GM11168 (cell line): Measurements from ENCODE around the gene DICER1.
"Not testable (repeated sequence)": the region's sequence is repeated elsewhere in the genome, so short reads cannot be mapped to it uniquely, and the experiment has no call there.

Experiments used
- in situ Hi-C: fragments of 300-500 bp; cut with MboI; formaldehyde crosslinking; loops from one replicate; pipeline ENCODE4 v1.12.0; 2022; ENCODE audit warnings: low sequenced_read_pairs; ENCODE audit not compliant: unreplicated experiment

The DICER1 gene

GRCh38 chr14:95157327-95158189 lies at the start of gene DICER1:
Gene DICER1, minus strand, starts transcription at chr14:95157529. Its CDS starts 24,071 bp downstream, at chr14:95133458.
- in situ Hi-C loops, result no loop called here

- in situ Hi-C loops, result no loop called here
Measured at GRCh38 chr14:95206534-95206933, 49.2 kb upstream of the DICER1 start.

GRCh38 chr14:95204705-95205104 lies 47.4 kb upstream of the DICER1 start:
- in situ Hi-C loops, result no loop called here

- in situ Hi-C loops, result not testable (repeated sequence)
Measured at GRCh38 chr14:95201745-95202144, 44.4 kb upstream of the DICER1 start.

- in situ Hi-C loops, result no loop called here
Measured at GRCh38 chr14:95200404-95200803, 43.1 kb upstream of the DICER1 start.

- in situ Hi-C loops, result no loop called here
Measured at GRCh38 chr14:95199298-95199983, 42.1 kb upstream of the DICER1 start.

GRCh38 chr14:95198320-95198719 lies 41.0 kb upstream of the DICER1 start:
- in situ Hi-C loops, result no loop called here

- in situ Hi-C loops, result no loop called here
Measured at GRCh38 chr14:95197551-95197950, 40.2 kb upstream of the DICER1 start.

GRCh38 chr14:95196826-95197545 lies 39.7 kb upstream of the DICER1 start:
- in situ Hi-C loops, result no loop called here

GRCh38 chr14:95196268-95196667 lies 38.9 kb upstream of the DICER1 start:
- in situ Hi-C loops, result no loop called here

GRCh38 chr14:95195031-95195430 lies 37.7 kb upstream of the DICER1 start:
- in situ Hi-C loops, result no loop called here

GRCh38 chr14:95193081-95193480 lies 35.8 kb upstream of the DICER1 start:
- in situ Hi-C loops, result no loop called here

GRCh38 chr14:95192311-95192710 lies 35.0 kb upstream of the DICER1 start:
- in situ Hi-C loops, result no loop called here

- in situ Hi-C loops, result no loop called here
Measured at GRCh38 chr14:95191445-95192199, 34.3 kb upstream of the DICER1 start.

GRCh38 chr14:95190857-95191256 lies 33.5 kb upstream of the DICER1 start:
- in situ Hi-C loops, result no loop called here

GRCh38 chr14:95190346-95190840 lies 33.1 kb upstream of the DICER1 start:
- in situ Hi-C loops, result no loop called here

- in situ Hi-C loops, result no loop called here
Measured at GRCh38 chr14:95189367-95190132, 32.2 kb upstream of the DICER1 start.

- in situ Hi-C loops, result no loop called here
Measured at GRCh38 chr14:95188380-95188779, 31.1 kb upstream of the DICER1 start.

- in situ Hi-C loops, result no loop called here
Measured at GRCh38 chr14:95185767-95186392, 28.6 kb upstream of the DICER1 start.
